ENCODE measurements around the gene UBR1. TPM values are rescaled to one million over a fixed set of nuclear protein-coding genes. Genes with fewer than 3 reads are reported as not detected.
"Not testable (repeated sequence)": the region's sequence is repeated elsewhere in the genome, so short reads cannot be mapped to it uniquely, and the experiment has no call there.

The UBR1 gene
- total and polyA plus RNA-seq, 2 experiments from 2014 or later: 17.2 to 19.6 TPM

GRCh38 chr15:43042885-43043284, 63.0 kb downstream of the UBR1 start:
- Histone ChIP-seq H3K4me3 (no peak overlapping the region), H3K27ac (ENCODE audit: low read depth) (no peak overlapping the region), H3K4me2 (no peak overlapping the region), H3K36me3 (ENCODE audit: insufficient read depth) (peaks cover 13% of the 10 kb centered on the region), H3K27me3 (ENCODE audit: insufficient read depth) (no peaks in the 10 kb centered on the region), H2AFZ (no peak overlapping the region), H3K4me1 (ENCODE audit: insufficient read depth) (no peaks in the 10 kb centered on the region), H3K79me2 (replicated peaks; ENCODE audit: insufficient read depth) (no peaks in the 10 kb centered on the region; the same call in 1 of the 2 replicates), H4K20me1 (replicated peaks; ENCODE audit: insufficient read depth) (0 out of 2 replicates have a peak, but pooled peaks cover 3% of the 10 kb centered on the region), H3F3A (replicated peaks; ENCODE audit: low read depth) (no peaks in the 10 kb centered on the region), H3K9me2 (ENCODE audit: insufficient read depth) (no peaks in the 10 kb centered on the region)
- DNase-seq (ENCODE audit: low spot score): no peak
- Mint-ChIP-seq H3K4me1 (no peaks in the 10 kb centered on the region), H3K27me3 (ENCODE audit: insufficient read depth, low read depth, poor library complexity) (peaks cover 4% of the 10 kb centered on the region), H3K36me3 (ENCODE audit: low read depth) (peaks cover 27% of the 10 kb centered on the region), H3K9me3 (no peaks in the 10 kb centered on the region), H3K4me3 (no peak overlapping the region), H3K27ac (no peak overlapping the region)
- ATAC-seq: no peak
- no peak for TF ChIP-seq JUNB (IDR thresholded peaks at IDR 0.05; ENCODE audit: unreplicated experiment)
- no peak for TF ChIP-seq EZH2phosphoT487 (IDR thresholded peaks at IDR 0.05; ENCODE audit: unreplicated experiment)
- no peak for TF ChIP-seq ETS1 (IDR thresholded peaks at IDR 0.05)
- TF ChIP-seq POLR2AphosphoS5 (IDR thresholded peaks at IDR 0.05; ENCODE audit: low read depth): no peak
- no peak for TF ChIP-seq ZNF114 (CRISPR knock-in tag; IDR thresholded peaks at IDR 0.05)
- no peak for TF ChIP-seq NANOG (IDR thresholded peaks at IDR 0.05; ENCODE audit: borderline replicate concordance)
- no peak for TF ChIP-seq ZNF331 (CRISPR knock-in tag; IDR thresholded peaks at IDR 0.05; ENCODE audit: low read depth)
- TF ChIP-seq STAT1 (IDR thresholded peaks at IDR 0.05; ENCODE audit: unreplicated experiment): no peak
- TF ChIP-seq, protein P1, sequence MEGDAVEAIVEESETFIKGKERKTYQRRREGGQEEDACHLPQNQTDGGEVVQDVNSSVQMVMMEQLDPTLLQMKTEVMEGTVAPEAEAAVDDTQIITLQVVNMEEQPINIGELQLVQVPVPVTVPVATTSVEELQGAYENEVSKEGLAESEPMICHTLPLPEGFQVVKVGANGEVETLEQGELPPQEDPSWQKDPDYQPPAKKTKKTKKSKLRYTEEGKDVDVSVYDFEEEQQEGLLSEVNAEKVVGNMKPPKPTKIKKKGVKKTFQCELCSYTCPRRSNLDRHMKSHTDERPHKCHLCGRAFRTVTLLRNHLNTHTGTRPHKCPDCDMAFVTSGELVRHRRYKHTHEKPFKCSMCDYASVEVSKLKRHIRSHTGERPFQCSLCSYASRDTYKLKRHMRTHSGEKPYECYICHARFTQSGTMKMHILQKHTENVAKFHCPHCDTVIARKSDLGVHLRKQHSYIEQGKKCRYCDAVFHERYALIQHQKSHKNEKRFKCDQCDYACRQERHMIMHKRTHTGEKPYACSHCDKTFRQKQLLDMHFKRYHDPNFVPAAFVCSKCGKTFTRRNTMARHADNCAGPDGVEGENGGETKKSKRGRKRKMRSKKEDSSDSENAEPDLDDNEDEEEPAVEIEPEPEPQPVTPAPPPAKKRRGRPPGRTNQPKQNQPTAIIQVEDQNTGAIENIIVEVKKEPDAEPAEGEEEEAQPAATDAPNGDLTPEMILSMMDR (conservative IDR thresholded peaks at IDR 0.05; ENCODE audit: low read depth in 2 of 2): no peak
- TF ChIP-seq REST (IDR thresholded peaks at IDR 0.05; ENCODE audit: unreplicated experiment): no peak
- TF ChIP-seq EZH2 (IDR thresholded peaks at IDR 0.05; ENCODE audit: low read depth, unreplicated experiment): no peak

GRCh38 chr15:43041085-43041484, 64.8 kb downstream of the UBR1 start:
- H3K4me1 ChIP-seq (ENCODE audit: insufficient read depth): not testable (repeated sequence)

DNA sequence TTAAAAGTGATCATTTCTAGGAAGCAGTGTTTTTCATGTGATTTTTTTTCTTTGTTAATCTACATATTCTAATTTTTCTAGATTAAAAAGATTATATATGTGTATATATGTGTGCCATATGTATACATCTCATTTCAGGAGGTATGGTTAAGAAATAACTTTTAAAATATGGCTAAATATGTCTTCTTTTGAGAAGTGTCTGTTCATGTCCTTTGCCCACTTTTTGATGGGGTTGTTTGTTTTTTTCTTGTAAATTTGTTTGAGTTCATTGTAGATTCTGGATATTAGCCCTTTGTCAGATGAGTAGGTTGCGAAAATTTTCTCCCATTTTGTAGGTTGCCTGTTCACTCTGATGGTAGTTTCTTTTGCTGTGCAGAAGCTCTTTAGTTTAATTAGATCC, 70.6 kb downstream of the UBR1 start:
- H3K4me3 Mint-ChIP-seq; H3K4me1 Mint-ChIP-seq; H3F3A ChIP-seq (replicated peaks; ENCODE audit: low read depth); H3K27me3 Mint-ChIP-seq (ENCODE audit: insufficient read depth, low read depth, poor library complexity); H3K27ac ChIP-seq (ENCODE audit: low read depth); H3K4me2 ChIP-seq; H3K27me3 ChIP-seq (ENCODE audit: insufficient read depth); H3K9me2 ChIP-seq (ENCODE audit: insufficient read depth); H3K79me2 ChIP-seq (replicated peaks; ENCODE audit: insufficient read depth); H4K20me1 ChIP-seq (replicated peaks; ENCODE audit: insufficient read depth); ATAC-seq; H3K27ac Mint-ChIP-seq; H3K4me1 ChIP-seq (ENCODE audit: insufficient read depth); DNase-seq (ENCODE audit: low spot score); H3K4me3 ChIP-seq; H2AFZ ChIP-seq; H3K9me3 Mint-ChIP-seq: not testable (repeated sequence)
- peaks cover 36% of the 10 kb centered on the region; the same call in 2 of the 3 replicates for H3K36me3 Mint-ChIP-seq (ENCODE audit: low read depth)
- H3K36me3 ChIP-seq (ENCODE audit: insufficient read depth): peaks cover 11% of the 10 kb centered on the region; the same call in 1 of the 2 replicates

More at GRCh38 chr15:43041085-43041484, 64.8 kb downstream of the UBR1 start:
- H3K4me3 Mint-ChIP-seq; H3K27me3 ChIP-seq (ENCODE audit: insufficient read depth); H2AFZ ChIP-seq; H3K4me2 ChIP-seq; H3K4me1 Mint-ChIP-seq; H4K20me1 ChIP-seq (replicated peaks; ENCODE audit: insufficient read depth); H3K27ac Mint-ChIP-seq; H3K9me2 ChIP-seq (ENCODE audit: insufficient read depth); H3K9me3 Mint-ChIP-seq; H3K79me2 ChIP-seq (replicated peaks; ENCODE audit: insufficient read depth); ATAC-seq; H3K27ac ChIP-seq (ENCODE audit: low read depth); H3F3A ChIP-seq (replicated peaks; ENCODE audit: low read depth); H3K27me3 Mint-ChIP-seq (ENCODE audit: insufficient read depth, low read depth, poor library complexity); H3K4me3 ChIP-seq; DNase-seq (ENCODE audit: low spot score): not testable (repeated sequence)
- peaks cover 23% of the 10 kb centered on the region for H3K36me3 ChIP-seq (ENCODE audit: insufficient read depth)
- peaks cover 36% of the 10 kb centered on the region for H3K36me3 Mint-ChIP-seq (ENCODE audit: low read depth)
